H9 (cell line): ENCODE measurements around the gene GLRX3. TPM values are rescaled to one million over a fixed set of nuclear protein-coding genes. Genes with fewer than 3 reads are reported as not detected.

ENCODE experiments used
- DNase-seq: peaks from one replicate; pipeline ENCODE4 v3.0.0-alpha.2; 2017
- H2AFZ ChIP-seq: one replicate; pipeline ENCODE4 v1.6.1; 2013; ENCODE audit warnings: mild to moderate bottlenecking, low read length, control low read depth, moderate library complexity
- H2AK5ac ChIP-seq: 2 replicates; pipeline ENCODE4 v1.6.1; 2013; ENCODE audit warnings: low read length, control low read depth, mixed read lengths; ENCODE audit not compliant: insufficient read length
- H2BK120ac ChIP-seq: one replicate; pipeline ENCODE4 v1.6.1; 2013; ENCODE audit warnings: low read depth, mild to moderate bottlenecking, low read length, control low read depth, inconsistent platforms; ENCODE audit not compliant: poor library complexity, severe bottlenecking
- H2BK12ac ChIP-seq: 2 replicates; pipeline ENCODE4 v1.6.1; 2013; ENCODE audit warnings: low read length, control low read depth, mixed read lengths, low read depth; ENCODE audit not compliant: insufficient read length
- H2BK15ac ChIP-seq: 2 replicates; pipeline ENCODE4 v1.6.1; 2013; ENCODE audit warnings: low read depth, low read length, control low read depth
- H2BK20ac ChIP-seq: one replicate; pipeline ENCODE4 v1.6.1; 2013; ENCODE audit warnings: low read depth, mild to moderate bottlenecking, low read length, control low read depth, inconsistent platforms; ENCODE audit not compliant: poor library complexity, severe bottlenecking
- H2BK5ac ChIP-seq: 2 replicates; pipeline ENCODE4 v1.6.1; 2013; ENCODE audit warnings: low read length, control low read depth, mixed read lengths; ENCODE audit not compliant: insufficient read length
- H3K14ac ChIP-seq: 2 replicates; pipeline ENCODE4 v1.6.1; 2013; ENCODE audit warnings: low read length, control low read depth; ENCODE audit not compliant: insufficient read depth
- H3K18ac ChIP-seq: 2 replicates; pipeline ENCODE4 v1.6.1; 2013; ENCODE audit warnings: low read depth, mild to moderate bottlenecking, mixed read lengths, low read length, control low read depth; ENCODE audit not compliant: insufficient read length
- H3K23ac ChIP-seq: 2 replicates; pipeline ENCODE4 v1.6.1; 2013; ENCODE audit warnings: low read length, control low read depth, mixed read lengths, low read depth; ENCODE audit not compliant: insufficient read length
- H3K23me2 ChIP-seq: 2 replicates; pipeline ENCODE4 v1.6.1; 2013; ENCODE audit warnings: low read depth, mild to moderate bottlenecking, mixed read lengths, low read length, control low read depth; ENCODE audit not compliant: insufficient read length, poor library complexity, severe bottlenecking
- H3K27ac ChIP-seq: 2 replicates; pipeline ENCODE4 v1.5.1; 2013; ENCODE audit warnings: low read length, control low read depth, mixed read lengths, low read depth; ENCODE audit not compliant: insufficient read length
- H3K27me3 ChIP-seq: 2 replicates; pipeline ENCODE4 v1.6.1; 2013; ENCODE audit warnings: low read length, control low read depth, inconsistent platforms; ENCODE audit not compliant: insufficient read depth
- H3K4ac ChIP-seq: 2 replicates; pipeline ENCODE4 v1.6.1; 2013; ENCODE audit warnings: low read depth, mild to moderate bottlenecking, control low read depth, inconsistent platforms, low read length, moderate library complexity
- H3K4me1 ChIP-seq: 2 replicates; pipeline ENCODE4 v1.6.1; 2013; ENCODE audit warnings: low read length, control low read depth, inconsistent platforms; ENCODE audit not compliant: insufficient read depth
- H3K4me2 ChIP-seq: 2 replicates; pipeline ENCODE4 v1.6.1; 2013; ENCODE audit warnings: low read length, control low read depth, mixed read lengths; ENCODE audit not compliant: insufficient read length, insufficient read depth
- H3K56ac ChIP-seq: 2 replicates; pipeline ENCODE4 v1.6.1; 2013; ENCODE audit warnings: low read depth, mild to moderate bottlenecking, mixed read lengths, low read length, control low read depth; ENCODE audit not compliant: insufficient read length
- H3K79me1 ChIP-seq: 2 replicates; pipeline ENCODE4 v1.6.1; 2013; ENCODE audit warnings: low read depth, mild to moderate bottlenecking, moderate library complexity, low read length, control low read depth, inconsistent platforms; ENCODE audit not compliant: insufficient read depth, poor library complexity, severe bottlenecking
- H3K79me2 ChIP-seq: 2 replicates; pipeline ENCODE4 v1.6.1; 2013; ENCODE audit warnings: low read length, control low read depth, inconsistent platforms; ENCODE audit not compliant: insufficient read depth
- H3K9ac ChIP-seq: 2 replicates; pipeline ENCODE4 v1.6.1; 2013; ENCODE audit warnings: low read length, control low read depth, mixed read lengths; ENCODE audit not compliant: insufficient read length; ENCODE audit errors: extremely low read depth
- H3K9me3 ChIP-seq: one replicate; pipeline ENCODE4 v1.6.1; 2013; ENCODE audit warnings: low read depth, low read length, inconsistent platforms; ENCODE audit not compliant: control insufficient read depth
- H3T11ph ChIP-seq: one replicate; pipeline ENCODE4 v1.6.1; 2013; ENCODE audit warnings: mild to moderate bottlenecking, low read length, control low read depth, inconsistent platforms
- H4K20me1 ChIP-seq: one replicate; pipeline ENCODE4 v1.6.1; 2013; ENCODE audit not compliant: control insufficient read depth, insufficient read length, insufficient read depth
- H4K5ac ChIP-seq: 2 replicates; pipeline ENCODE4 v1.6.1; 2013; ENCODE audit warnings: low read depth, mild to moderate bottlenecking, mixed read lengths, low read length, control low read depth; ENCODE audit not compliant: insufficient read length
- H4K8ac ChIP-seq: replicated peaks from 2 replicates; pipeline ENCODE4 v1.6.1; 2013; ENCODE audit warnings: low read length, control low read depth, mixed read lengths, low read depth; ENCODE audit not compliant: insufficient read length
- H4K91ac ChIP-seq: 2 replicates; pipeline ENCODE4 v1.6.1; 2013; ENCODE audit warnings: low read depth, mild to moderate bottlenecking, moderate library complexity, mixed read lengths, low read length, control low read depth; ENCODE audit not compliant: insufficient read length
- H3K27ac Mint-ChIP-seq, 3 experiments: 2 replicates in 2 of 3; 3 replicates in 1 of 3; pipeline ENCODE4 v1.8.0; 2020 to 2021; ENCODE audit warnings: mixed read lengths in 3 of 3, mild to moderate bottlenecking in 1 of 3, moderate library complexity in 1 of 3
- H3K27me3 Mint-ChIP-seq: 2 replicates; pipeline ENCODE4 v1.8.0; 2021; ENCODE audit warnings: low read depth, mild to moderate bottlenecking, moderate library complexity, mixed read lengths
- H3K36me3 Mint-ChIP-seq, 3 experiments: 2 replicates in 2 of 3; 3 replicates in 1 of 3; pipeline ENCODE4 v1.8.0; 2020 to 2021; ENCODE audit warnings: low read depth in 3 of 3, mixed read lengths in 3 of 3; ENCODE audit not compliant: insufficient read depth in 1 of 3
- H3K4me1 Mint-ChIP-seq, 2 experiments: 2 replicates each; pipeline ENCODE4 v1.8.0; 2020; ENCODE audit warnings: mixed read lengths in 2 of 2
- H3K4me3 Mint-ChIP-seq, 2 experiments: 2 replicates in 1 of 2; 3 replicates in 1 of 2; pipeline ENCODE4 v1.8.0; 2020 to 2021; ENCODE audit warnings: mild to moderate bottlenecking in 2 of 2, mixed read lengths in 2 of 2, moderate library complexity in 1 of 2
- H3K9me3 Mint-ChIP-seq, 2 experiments: 2 replicates in 1 of 2; 3 replicates in 1 of 2; pipeline ENCODE4 v1.8.0; 2020; ENCODE audit warnings: mild to moderate bottlenecking in 2 of 2, mixed read lengths in 2 of 2, moderate library complexity in 1 of 2
- WGBS: extraction: QIAGEN DNeasy Blood & Tissue Kit; methylation state at CpG from one replicate; pipeline ENCODE4 v1.1.7; 2013; ENCODE audit warnings: missing lambda C conversion rate, low lambda C conversion rate, mixed read lengths; ENCODE audit not compliant: insufficient read length; ENCODE audit errors: extremely low coverage; 5-methylcytosine and 5-hydroxymethylcytosine counted together
- total RNA-seq: library from RNA; stranded (reverse); gene quantifications from 2 replicates; pipeline ENCODE4 v1.2.1, GENCODE V29; 2021
- TF ChIP-seq, protein P1 (sequence below): fragments of 200-600 bp; sonication (generic); conservative IDR thresholded peaks from 3 replicates; pipeline ENCODE4 v1.8.0; 2021; ENCODE audit warnings: antibody characterized with exemption, mild to moderate bottlenecking

GLRX3 gene
- total RNA-seq, 1 experiment from 2014 or later, result 139 TPM

DNA sequence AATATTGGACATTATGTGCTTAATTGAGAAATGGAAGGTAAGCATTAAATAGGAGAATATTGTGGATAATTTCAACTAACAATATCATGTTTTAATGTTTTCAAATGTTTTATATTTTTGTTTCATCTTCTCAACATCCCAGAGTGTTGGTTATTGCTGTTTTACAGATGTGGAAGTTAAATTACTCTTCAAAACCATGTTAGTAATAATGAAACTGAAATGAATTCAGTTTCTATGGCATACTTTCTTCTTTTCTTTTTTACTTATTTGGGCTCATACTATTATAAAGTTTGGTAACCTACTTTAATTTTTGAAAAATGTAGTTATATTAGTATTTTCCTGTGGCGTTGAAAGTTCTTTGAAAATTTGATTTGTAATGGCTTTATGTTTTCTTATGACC is 4.2 kb downstream of the GLRX3 start:
- H4K20me1 ChIP-seq, result no peaks in the 10 kb centered on the region
- H3K23ac ChIP-seq, result no peak overlapping the region
- no peak overlapping the region for H2BK120ac ChIP-seq
- no peak overlapping the region for H3K14ac ChIP-seq
- H2BK12ac ChIP-seq, result no peak overlapping the region
- H3K9ac ChIP-seq, result no peak overlapping the region
- H3K36me3 Mint-ChIP-seq, result peaks cover 12 to 35% (median 19%) of the 10 kb centered on the region in 3 experiments
- H3K9me3 ChIP-seq, result no peaks in the 10 kb centered on the region
- no peak overlapping the region for H3K4ac ChIP-seq
- no peak overlapping the region for H2BK20ac ChIP-seq
- no peak for DNase-seq
- no peak overlapping the region for H2BK15ac ChIP-seq
- H3K9me3 Mint-ChIP-seq, result no peaks in the 10 kb centered on the region
- H3K27me3 ChIP-seq, result no peaks in the 10 kb centered on the region
- H3K4me1 Mint-ChIP-seq, result peaks cover 22 to 26% of the 10 kb centered on the region in 2 experiments
- no peak overlapping the region for H3K18ac ChIP-seq
- TF ChIP-seq, protein P1, sequence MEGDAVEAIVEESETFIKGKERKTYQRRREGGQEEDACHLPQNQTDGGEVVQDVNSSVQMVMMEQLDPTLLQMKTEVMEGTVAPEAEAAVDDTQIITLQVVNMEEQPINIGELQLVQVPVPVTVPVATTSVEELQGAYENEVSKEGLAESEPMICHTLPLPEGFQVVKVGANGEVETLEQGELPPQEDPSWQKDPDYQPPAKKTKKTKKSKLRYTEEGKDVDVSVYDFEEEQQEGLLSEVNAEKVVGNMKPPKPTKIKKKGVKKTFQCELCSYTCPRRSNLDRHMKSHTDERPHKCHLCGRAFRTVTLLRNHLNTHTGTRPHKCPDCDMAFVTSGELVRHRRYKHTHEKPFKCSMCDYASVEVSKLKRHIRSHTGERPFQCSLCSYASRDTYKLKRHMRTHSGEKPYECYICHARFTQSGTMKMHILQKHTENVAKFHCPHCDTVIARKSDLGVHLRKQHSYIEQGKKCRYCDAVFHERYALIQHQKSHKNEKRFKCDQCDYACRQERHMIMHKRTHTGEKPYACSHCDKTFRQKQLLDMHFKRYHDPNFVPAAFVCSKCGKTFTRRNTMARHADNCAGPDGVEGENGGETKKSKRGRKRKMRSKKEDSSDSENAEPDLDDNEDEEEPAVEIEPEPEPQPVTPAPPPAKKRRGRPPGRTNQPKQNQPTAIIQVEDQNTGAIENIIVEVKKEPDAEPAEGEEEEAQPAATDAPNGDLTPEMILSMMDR, result no peak
- WGBS, result no CpG with 5 or more reads among the region's 1 CpG
- no peaks in the 10 kb centered on the region for H3K27me3 Mint-ChIP-seq
- no peak overlapping the region for H4K91ac ChIP-seq
- H3K27ac Mint-ChIP-seq, result no peak overlapping the region
- no peak overlapping the region for H3T11ph ChIP-seq
- no peak overlapping the region for H3K27ac ChIP-seq
- no peak overlapping the region for H4K8ac ChIP-seq
- no peak overlapping the region for H4K5ac ChIP-seq
- no peak overlapping the region for H3K56ac ChIP-seq
- H2BK5ac ChIP-seq, result no peak overlapping the region
- peaks cover 10% of the 10 kb centered on the region for H3K23me2 ChIP-seq
- peaks cover 10% of the 10 kb centered on the region for H3K79me1 ChIP-seq
- no peak overlapping the region for H3K4me2 ChIP-seq
- H2AK5ac ChIP-seq, result no peak overlapping the region
- peaks cover 7% of the 10 kb centered on the region; the same call in 1 of the 2 replicates for H3K4me1 ChIP-seq
- H3K79me2 ChIP-seq, result peaks cover 43% of the 10 kb centered on the region; the same call in 1 of the 2 replicates
- H2AFZ ChIP-seq, result no peak overlapping the region
- no peak overlapping the region for H3K4me3 Mint-ChIP-seq
